ENCODE results near the gene RUVBL2.

GRCh38 chr19:48953990-48954594 is 39.6 kb upstream of the RUVBL2 start:
- TF ChIP-seq TCF7L2 (IDR thresholded peaks at IDR 0.05; ENCODE audit: low read depth, low read length) (no peak), POLR2AphosphoS5 (IDR thresholded peaks at IDR 0.05; ENCODE audit: low read depth, low read length) (no peak)
- TF ChIP-seq, protein P1, sequence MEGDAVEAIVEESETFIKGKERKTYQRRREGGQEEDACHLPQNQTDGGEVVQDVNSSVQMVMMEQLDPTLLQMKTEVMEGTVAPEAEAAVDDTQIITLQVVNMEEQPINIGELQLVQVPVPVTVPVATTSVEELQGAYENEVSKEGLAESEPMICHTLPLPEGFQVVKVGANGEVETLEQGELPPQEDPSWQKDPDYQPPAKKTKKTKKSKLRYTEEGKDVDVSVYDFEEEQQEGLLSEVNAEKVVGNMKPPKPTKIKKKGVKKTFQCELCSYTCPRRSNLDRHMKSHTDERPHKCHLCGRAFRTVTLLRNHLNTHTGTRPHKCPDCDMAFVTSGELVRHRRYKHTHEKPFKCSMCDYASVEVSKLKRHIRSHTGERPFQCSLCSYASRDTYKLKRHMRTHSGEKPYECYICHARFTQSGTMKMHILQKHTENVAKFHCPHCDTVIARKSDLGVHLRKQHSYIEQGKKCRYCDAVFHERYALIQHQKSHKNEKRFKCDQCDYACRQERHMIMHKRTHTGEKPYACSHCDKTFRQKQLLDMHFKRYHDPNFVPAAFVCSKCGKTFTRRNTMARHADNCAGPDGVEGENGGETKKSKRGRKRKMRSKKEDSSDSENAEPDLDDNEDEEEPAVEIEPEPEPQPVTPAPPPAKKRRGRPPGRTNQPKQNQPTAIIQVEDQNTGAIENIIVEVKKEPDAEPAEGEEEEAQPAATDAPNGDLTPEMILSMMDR (IDR thresholded peaks at IDR 0.05) = no peak
- TF ChIP-seq, protein P2, sequence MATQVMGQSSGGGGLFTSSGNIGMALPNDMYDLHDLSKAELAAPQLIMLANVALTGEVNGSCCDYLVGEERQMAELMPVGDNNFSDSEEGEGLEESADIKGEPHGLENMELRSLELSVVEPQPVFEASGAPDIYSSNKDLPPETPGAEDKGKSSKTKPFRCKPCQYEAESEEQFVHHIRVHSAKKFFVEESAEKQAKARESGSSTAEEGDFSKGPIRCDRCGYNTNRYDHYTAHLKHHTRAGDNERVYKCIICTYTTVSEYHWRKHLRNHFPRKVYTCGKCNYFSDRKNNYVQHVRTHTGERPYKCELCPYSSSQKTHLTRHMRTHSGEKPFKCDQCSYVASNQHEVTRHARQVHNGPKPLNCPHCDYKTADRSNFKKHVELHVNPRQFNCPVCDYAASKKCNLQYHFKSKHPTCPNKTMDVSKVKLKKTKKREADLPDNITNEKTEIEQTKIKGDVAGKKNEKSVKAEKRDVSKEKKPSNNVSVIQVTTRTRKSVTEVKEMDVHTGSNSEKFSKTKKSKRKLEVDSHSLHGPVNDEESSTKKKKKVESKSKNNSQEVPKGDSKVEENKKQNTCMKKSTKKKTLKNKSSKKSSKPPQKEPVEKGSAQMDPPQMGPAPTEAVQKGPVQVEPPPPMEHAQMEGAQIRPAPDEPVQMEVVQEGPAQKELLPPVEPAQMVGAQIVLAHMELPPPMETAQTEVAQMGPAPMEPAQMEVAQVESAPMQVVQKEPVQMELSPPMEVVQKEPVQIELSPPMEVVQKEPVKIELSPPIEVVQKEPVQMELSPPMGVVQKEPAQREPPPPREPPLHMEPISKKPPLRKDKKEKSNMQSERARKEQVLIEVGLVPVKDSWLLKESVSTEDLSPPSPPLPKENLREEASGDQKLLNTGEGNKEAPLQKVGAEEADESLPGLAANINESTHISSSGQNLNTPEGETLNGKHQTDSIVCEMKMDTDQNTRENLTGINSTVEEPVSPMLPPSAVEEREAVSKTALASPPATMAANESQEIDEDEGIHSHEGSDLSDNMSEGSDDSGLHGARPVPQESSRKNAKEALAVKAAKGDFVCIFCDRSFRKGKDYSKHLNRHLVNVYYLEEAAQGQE (IDR thresholded peaks at IDR 0.05; ENCODE audit: insufficient read depth in 1 of 2, low read depth in 2 of 2, low read length in 1 of 2) = no peak
